Epidermal melanocyte (primary cell): ENCODE data around the gene C11orf52.
A peak's percentile ranks its signal among the peaks of the same experiment; 100 is the strongest.
"Not testable (repeated sequence)": the region's sequence is repeated elsewhere in the genome, so short reads cannot be mapped to it uniquely, and the experiment has no call there.

ENCODE experiments used
- DNase-seq: peaks from one replicate; pipeline ENCODE4 v3.0.0; 2011; ENCODE audit warnings: low spot score; ENCODE audit not compliant: insufficient read length

C11orf52 gene, protein sequence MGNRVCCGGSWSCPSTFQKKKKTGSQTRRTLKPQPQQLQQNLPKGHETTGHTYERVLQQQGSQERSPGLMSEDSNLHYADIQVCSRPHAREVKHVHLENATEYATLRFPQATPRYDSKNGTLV

DNA sequence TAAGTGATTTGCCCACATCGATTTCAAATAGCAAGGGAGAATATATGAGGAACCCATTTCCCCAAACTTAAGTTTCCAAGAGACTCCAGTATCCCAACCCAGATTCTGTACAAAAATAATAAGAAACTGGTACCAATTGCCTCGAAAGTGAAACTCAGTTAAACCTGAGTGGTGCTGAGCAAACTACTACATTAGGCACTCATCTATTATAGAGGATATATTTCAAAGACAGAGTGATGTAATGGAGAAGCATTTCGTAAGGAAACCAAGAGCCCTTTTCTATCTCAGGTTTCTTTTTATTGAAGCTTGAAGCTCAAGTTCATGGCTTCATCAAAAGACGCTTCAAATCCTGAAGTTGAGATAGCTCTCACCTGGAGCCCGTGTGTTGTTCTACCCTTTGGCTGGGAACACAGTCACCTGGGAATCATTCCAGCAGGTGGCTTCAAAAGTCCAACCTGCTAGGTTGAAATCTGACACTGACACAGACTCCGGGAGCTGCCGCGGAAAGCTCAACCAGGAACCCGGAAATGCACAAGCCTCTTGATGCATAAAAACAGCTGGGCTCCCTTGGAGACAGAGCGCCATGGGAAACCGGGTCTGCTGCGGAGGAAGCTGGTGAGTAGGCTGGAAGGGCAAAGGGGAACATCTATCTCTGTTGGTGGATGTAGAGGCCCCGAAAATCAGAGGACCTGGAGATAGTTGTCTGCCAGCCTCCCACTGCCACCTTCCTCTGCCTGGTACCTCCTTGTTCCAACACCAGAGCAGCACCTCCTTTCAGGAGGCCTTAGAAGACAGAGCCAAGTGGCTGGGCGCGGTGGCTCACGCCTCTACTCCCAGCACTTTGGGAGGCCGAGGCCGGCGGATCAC, at the start of gene C11orf52:
Gene C11orf52 (plus strand): TSS at position 524 of the 867 bp plus-strand sequence. CDS start 60 bp downstream, at position 584.
- no peak for DNase-seq

DNA sequence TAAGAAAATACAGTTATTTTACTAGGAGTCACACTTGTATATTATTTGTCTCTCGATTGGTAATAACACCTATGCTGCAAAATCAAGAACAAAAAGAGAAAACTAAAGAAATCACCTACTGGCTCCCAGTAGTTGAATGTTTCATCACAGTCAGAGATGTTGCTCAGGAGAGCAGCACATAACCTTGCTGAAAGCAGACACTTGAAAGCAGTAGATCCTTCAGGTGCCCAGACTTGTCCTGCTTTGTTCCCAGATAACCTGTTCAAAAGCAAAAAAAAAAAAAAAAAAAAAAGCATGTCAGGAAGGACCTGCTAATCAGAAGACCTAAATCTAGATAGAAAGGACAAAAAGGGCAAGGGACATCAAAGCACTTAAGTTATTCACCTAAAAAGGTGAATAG, 48.6 kb upstream of the C11orf52 start:
- no peak for DNase-seq

DNA sequence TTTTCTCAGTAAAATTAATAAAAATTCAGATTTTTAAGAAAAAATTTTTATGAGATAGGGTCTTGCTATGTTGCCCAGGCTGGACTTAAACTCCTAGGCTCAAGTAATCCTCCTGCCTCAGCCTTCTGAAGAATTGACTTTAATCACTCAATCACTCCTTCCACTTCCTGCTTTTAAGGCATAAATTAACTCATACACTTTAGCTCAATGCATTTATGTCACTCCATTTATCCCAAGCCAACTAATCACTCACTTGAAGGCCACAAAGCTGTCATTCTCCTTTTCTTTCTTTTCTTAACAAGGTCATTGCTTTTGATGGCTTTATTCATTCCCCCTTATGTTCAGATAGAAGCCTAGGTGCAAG, 48.2 kb upstream of the C11orf52 start:
- DNase-seq = no peak

DNA sequence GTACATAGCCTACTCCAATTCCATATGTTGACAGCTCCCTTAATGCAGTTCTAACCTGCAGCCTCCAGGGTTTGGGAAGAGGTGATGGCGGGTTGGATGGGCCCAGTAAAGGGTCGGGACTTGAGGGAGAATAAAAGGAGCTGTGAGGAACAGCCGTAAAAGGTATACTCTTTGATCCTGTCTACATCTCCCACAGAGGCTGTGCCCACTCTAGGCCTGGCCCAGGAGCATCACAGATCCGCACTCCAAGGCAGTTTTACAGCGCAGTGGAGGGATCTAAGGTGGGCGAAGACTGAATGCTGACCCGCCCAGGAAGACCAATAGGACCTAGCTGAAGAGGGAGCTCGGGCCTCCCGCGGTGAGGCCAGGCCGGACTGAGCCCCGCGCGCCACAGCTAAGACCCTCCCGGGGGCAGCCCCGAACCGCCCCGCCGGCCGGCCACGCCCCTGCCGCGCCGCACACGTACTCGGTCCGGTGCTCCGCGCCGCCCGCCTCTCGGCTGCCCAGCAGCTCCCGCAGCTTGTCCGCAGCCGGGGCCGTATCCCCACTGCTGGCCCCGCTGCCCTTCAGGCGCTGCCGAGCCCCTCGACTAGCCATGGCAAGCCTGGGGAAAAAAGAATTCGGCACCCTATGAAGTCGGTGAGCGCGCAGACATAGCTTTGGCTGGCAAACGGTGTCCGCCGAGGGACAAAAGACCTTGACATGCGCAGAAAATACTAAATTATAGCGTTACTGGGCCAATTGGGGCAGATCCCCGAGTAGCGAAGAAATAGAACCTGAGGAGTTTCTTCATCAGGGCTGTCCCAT, 47.6 kb upstream of the C11orf52 start, which contains the start of gene ALG9:
Gene ALG9 (minus strand): TSS at position 696 of the 807 bp plus-strand sequence. CDS start 99 bp downstream, at position 597.
- peak; percentile 64 for DNase-seq

DNA sequence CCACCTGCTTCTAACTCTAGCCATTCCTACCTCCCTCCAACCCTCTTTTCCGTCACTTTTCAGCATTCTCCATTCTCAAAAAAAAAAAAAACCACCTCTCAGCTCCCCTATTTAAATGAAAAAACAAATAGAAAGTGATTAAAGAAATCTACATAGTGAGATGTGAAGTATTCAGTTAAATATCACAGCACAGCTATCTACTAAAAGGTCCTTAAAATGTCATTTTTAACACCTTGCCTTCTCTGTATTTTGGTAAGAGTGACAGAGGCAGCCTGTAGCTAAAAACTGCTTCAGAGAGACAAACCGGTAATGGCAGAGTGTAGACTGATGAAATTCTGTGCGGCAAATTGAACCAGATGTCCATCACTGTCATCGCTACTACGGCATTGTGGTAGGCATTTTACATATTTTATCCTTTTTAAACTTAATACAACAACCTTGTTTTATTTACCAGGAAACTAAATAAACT, 47.0 kb upstream of the C11orf52 start:
- no peak for DNase-seq

DNA sequence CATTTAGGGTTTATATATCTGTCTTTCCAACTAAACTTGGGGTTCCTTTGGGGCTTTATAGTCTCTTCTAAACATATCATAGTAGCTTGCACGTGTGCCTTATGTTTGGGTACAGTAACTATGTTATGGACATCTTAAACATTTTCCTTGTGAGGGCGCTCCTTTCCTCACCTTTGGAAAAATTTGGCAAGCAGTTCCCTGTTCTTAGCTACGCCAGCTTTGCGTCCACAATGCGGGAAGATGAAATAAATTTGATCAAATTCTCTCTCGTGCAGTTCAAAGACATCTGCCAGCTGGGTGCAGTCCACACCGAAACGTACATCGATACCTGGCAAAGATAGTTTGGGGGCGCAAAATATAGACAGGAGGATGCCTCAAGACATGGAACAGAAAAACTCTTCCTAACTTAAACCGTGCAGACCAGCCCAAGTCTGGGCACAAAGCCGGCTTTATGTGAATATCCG, 40.3 kb upstream of the C11orf52 start:
- DNase-seq = no peak

DNA sequence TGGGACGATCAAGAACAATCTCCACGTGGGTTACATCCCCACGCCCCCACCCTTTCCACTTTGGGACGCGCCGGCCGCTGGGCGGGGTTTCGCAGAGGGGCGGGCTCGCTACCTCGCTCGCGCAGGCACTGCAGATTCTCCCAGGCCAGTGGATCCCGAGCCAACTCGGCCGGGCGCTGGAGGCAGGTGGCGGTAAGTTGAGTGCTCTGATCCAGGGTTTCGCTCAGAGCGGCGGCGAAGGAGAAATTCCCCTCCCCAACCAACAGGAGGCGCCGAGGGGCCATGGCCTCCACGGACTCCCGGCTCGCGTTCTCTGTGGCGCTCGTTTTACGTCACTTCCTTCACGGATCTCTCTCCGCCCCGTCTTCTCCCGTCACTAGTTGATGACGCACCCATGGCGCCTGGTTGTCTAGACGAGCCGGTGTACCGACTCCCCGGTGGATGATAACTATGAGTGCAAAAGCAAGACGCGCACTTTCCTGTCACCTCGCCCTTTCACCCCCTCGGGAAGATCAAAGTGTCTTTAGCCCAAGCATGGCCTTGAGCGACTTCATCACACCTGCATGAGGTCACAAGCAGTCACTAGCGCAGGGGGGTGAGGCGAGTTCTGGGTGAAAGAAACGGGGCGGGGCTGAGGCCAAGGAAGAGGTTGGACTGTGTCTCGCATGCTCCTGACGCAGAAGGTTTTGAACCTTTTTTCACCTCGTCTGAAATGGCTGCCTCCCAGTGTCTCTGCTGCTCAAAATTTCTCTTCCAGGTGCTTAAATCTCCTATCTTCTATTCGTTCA, 39.7 kb upstream of the C11orf52 start, which contains the start of the genes CFAP68 and FDXACB1:
Gene CFAP68 (plus strand): TSS at position 693 of the 788 bp plus-strand sequence. CDS start 20 bp downstream, at position 713.
Gene FDXACB1 (minus strand): TSS at position 317 of the 788 bp plus-strand sequence. CDS start 33 bp downstream, at position 284.
- peak; percentile 92 for DNase-seq

DNA sequence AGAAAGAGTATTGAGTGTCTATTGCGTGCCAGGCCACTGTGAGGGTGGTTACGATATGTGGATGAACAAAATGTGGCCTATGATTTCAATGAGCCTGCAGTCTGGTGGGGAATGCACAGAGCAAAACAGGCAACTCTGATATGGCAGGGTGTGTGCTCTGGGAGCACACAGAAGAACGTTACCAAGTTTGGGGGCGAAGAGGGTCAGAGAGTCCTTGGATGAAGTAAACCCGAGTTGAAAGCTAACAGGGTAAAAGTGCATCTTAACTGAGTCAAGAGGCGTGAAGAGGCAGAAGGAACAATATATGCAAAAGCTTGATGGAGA, 39.1 kb upstream of the C11orf52 start:
- DNase-seq = no peak

DNA sequence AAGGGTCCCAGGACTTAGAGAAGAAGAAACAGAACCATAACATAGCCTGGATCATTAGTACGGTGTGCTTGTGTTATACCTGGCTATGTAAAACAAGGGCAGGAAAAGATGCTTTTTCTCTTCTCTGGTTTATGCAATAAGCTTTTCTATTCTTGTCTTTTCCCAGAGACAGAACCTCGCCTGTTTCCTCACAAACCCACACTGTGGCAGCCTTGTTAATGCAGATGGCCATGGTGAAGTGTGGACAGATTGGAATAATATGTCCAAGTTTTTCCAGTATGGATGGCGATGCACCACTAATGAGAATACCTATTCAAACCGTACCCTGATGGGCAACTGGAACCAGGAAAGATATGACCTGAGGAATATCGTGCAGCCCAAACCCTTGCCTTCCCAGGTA, 36.5 kb upstream of the C11orf52 start:
- no peak for DNase-seq

DNA sequence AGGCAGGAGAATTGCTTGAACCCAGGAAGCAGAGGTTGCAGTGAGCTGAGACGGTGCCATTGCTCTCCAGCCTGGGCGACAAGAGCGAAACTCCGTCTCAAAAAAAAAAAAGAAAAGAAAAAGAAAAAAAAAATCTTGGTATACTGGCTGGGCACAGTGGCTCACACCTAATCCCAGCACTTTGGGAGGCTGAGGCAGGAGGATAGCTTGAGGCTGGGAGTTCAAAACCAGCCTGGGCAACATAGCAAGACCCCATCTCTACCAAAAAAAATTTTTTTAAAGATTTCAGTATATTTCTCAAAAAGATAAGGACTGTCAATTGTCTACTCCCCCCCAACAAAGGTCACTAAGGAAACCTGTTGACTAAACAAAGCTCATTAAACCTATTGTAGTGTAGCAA, 33.7 kb upstream of the C11orf52 start:
- not testable (repeated sequence) for DNase-seq

DNA sequence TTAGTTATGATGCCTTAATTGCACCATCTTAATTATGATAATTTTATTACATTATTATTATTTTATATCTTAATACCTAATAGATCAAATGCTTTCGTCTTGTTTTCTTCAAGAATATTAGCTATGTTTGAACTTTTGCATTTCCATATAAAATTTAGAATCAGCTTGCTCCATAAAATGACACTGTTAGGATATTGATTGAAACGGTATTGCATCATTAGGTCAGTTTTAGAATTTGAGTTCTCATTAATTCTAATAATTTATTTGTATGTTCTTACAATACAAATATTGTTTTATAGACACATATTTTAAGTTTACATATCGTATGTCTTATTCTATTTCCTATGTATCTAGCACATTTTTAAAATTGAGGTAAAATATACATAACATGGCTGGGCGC, 32.7 kb upstream of the C11orf52 start:
- DNase-seq = no peak

DNA sequence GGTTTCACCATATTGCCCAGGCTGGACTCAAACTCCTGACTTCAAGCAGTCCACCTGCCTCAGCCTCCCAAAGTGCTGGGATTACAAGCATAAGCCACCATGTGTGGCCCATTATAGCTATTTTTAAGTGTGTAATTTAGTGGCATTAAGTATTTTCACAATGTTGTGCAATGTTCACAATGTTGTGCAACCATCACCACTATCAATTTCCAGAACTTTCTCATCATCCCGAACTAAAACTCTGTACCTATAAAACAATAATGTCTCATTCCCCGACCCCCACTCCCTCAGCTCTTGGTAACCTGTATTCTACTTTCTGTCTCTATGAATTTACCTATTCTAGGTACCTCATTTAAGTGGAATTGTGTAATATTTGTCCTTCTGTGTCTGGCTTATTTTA, 31.9 kb upstream of the C11orf52 start:
- DNase-seq = no peak

DNA sequence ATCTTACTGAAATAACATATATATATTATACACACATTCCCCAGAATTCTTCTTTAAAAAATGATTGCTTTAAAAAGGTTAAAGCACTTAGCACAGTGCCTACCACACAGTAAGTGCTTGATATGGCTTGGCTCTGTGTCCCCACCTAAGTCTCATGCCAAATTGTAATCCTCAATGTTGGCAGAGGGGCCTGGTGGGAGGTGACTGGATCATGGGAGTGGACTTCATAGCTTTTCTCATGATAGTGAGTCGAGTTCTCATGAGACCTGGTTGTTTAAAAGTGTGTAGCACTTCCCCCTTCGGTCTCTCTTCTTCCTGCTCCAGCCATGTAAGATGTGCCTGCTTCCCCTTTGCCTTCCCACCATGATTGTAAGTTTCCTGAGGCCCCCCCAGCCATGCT, 13.3 kb upstream of the C11orf52 start:
- no peak for DNase-seq

DNA sequence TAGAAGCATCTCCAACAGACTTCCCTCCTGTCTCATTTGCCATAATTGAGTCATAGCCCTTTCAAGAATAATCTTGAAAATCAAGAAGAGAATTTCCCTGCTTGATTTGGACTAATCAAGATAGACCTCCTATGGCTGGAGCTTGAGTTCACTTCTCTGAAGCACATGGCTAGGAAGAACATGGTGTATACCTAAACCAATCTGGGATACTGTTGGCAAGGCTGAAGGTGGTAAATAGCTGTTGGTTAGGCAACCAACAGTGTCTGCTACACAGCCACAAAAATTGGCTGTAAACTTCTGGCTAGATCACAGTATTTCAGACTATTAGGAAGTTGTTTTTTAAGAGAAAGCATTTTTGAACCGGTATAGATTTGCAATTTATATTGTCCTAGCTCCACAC, 12.0 kb upstream of the C11orf52 start:
- DNase-seq = no peak

DNA sequence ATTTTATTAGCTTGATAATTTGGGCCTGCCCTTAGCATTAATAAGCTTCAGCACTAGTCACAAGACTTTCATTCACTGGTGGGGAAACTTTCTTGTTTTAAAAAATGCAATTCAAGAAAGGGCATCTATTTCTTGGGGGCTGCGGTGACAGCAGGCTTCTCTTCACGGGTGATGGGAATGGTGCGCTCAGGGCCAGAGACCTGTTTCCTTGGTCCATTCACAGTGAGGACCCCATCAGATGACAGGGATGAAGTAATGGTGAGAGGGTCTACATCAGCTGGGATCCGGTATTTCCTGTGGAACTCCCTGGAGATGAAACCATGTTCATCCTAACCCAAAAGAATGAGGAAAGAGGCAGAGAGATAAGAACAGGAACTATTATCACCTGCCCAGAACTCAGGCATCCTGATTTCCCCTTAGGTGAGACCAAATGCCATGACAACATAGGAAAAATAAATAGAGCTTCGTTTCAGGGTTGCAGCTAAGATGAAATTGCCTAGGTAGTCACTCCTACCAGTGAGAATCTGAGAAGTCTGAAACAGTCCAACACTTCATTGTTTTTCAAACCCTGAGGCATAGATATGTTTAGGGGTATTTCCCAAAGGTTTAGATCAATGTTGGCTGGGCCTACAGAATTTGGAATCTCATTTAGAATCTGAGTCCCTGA, 9.9 kb upstream of the C11orf52 start:
- no peak for DNase-seq

DNA sequence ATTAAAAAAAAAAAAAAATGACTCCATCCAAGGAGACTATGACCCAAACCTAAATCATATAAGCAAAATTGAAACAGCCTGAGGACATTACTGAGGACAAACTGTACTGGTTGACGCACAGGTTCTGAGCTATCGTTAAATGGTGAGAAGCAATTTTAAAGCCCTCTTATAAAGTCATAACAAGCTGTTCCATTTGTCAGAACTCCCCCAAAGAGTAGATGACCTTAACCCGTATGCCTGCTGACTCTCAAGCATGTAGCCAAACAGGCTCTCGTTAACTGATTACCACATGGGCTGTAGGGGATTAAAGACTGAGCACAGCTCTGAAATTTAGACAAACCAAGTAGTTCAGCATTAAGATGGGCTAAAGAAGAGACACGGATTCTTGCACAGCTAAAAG, 9.3 kb upstream of the C11orf52 start:
- DNase-seq = no peak

DNA sequence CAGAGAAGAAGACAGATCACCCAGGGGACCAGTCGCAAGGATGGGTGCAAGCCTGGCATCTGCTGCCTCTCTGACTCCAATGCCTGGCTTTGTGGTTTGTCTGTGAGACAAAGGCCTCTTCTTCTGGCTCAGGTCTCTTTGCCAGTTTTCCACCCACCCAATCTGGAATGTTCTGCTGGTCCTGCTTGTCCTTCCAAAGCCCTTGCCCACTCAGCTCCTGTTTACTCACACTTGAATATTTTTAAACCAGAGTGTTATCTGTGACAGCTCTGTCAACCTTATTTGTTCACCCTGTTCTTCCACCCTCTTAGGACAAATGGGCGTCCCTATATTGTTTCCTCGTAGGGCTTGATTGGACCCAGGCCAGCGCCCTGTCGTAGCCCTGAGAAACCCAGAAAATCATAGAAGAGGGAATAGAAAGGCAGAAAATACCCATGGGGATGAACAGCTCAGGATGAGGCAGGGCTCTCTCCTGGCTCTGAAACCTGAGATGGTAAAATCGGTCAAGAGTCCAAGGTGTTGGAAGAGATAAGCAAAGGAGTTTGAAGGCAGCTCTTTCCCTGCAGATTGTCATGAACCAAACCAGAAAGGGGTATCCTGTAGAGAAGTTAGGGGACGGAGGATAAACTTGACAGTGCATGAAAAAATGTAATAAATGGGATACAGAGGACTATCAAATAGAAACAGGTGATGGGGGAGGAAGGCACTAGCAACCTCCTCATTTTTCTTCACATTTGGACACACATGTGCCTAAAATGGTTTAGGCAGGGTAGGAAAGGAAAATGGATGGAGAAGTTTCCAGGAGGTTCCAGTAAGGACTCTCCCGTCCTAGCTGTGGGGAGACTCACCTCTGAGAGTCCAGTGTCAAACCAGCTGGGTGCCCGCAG, 7.8 kb upstream of the C11orf52 start:
- DNase-seq = no peak

DNA sequence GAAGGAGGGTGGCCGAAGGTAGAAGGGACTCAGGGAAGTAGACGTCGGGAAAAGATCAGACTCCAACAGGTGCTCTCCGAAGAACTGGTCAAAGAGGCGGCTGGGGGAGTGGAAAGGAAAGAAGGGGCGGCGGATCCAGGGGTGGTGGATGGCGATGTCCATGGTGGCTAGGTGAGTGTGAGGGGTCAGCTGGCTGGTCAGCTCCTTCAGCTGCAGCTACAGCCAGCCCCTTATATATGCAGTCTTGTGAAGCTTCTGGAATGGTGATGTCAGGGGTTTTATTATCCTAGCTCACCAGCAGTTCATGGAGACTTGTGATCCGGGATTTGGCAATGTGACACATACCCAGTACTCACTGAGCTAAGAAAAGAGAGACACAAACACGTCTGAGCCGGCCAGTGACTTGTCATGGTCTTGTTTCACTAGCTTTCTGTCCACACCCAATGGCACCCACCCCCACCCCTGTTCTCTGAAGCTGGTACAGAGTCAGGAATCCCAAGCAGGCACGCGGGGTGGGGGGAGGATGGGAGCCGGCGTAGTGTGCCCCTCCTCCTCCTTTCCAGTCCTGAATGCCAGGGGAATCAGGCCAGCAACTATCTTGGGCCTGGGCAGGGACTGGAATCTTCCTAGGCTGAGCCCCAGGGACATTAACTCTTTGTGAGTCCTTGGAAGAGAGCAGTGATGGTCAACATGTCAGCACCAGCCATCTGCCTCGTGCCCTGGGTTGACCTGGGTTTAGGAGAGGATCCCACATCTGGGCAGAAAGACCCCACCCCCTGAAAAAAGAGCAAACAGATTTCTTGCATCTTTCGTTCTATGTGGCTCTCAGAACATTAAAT, 6.9 kb upstream of the C11orf52 start, which contains the start of gene CRYAB:
Gene CRYAB (minus strand): TSS at position 208 of the 839 bp plus-strand sequence. CDS start 46 bp downstream, at position 162.
- DNase-seq = peak; percentile 65
